HCT116 (cell line): ENCODE results near the gene PNPLA6. TPM values are rescaled to one million over a fixed set of nuclear protein-coding genes. Genes with fewer than 3 reads are reported as not detected.

ENCODE experiments used
- ATAC-seq: fragments of 200-7000 bp; cut with Tn5 transposase; 2 replicates; pipeline ENCODE4 v1.9.1; 2020; ENCODE audit warnings: mild to moderate bottlenecking, moderate library complexity
- BruUV-seq: library from RNA; stranded (reverse); fragments of 400-500 nt; replicated peaks from 2 replicates; lab custom pipeline; 2021; lab: Mats Ljungman, UMichigan
- CTCF ChIA-PET: fragments of 300-600 bp; sonication (Branson Sonifier 250); formaldehyde crosslinking; loops from one replicate; lab custom pipeline; 2021; ENCODE audit warnings: antibody characterized with exemption; lab: Charles Lee
- POLR2A ChIA-PET: fragments of 300-600, 350-600 bp; sonication (Branson Sonifier 250); formaldehyde crosslinking; loops from one replicate; lab custom pipeline; 2021; ENCODE audit warnings: antibody characterized with exemption; lab: Charles Lee
- RAD21 ChIA-PET, 2 experiments: fragments of 300-600 bp; sonication (Branson Sonifier 250); formaldehyde crosslinking; loops; one replicate each; lab custom pipeline; 2023; ENCODE audit warnings: low total read pairs in 2 of 2; ENCODE audit not compliant: uncharacterized antibody in 2 of 2, unreplicated experiment in 2 of 2, low non-redundant PET in 1 of 2; lab: Charles Lee
- DNase-seq: peaks from one replicate; pipeline ENCODE4 v3.0.0-alpha.2; 2010; ENCODE audit warnings: low read depth, low spot score
- H2AFZ ChIP-seq: fragments of 200-600 bp; shearing (Covaris generic), sonication (generic); 2 replicates; pipeline ENCODE4 v1.6.1; 2017; ENCODE audit warnings: low read depth, mixed run types, mixed read lengths, antibody characterized with exemption, low read length; ENCODE audit not compliant: poor library complexity, severe bottlenecking
- H3K27ac ChIP-seq: 2 replicates; pipeline ENCODE4 v1.5.1; 2012; ENCODE audit warnings: low read depth, low read length
- H3K27me3 ChIP-seq: fragments of 200-600 bp; sonication (generic); 2 replicates; pipeline ENCODE4 v1.6.1; 2016; ENCODE audit warnings: mixed run types, low read length, mixed read lengths; ENCODE audit not compliant: insufficient read depth
- H3K36me3 ChIP-seq, 2 experiments: fragments of 200-500 bp in 1 of 2; fragments of 200-600 bp in 1 of 2; sonication (Bioruptor generic) in 1 of 2; sonication (generic) in 1 of 2; 2 replicates each; pipeline versions ENCODE4 v1.5.1 to v1.6.1; 2014 to 2016; ENCODE audit warnings: low read length in 2 of 2, inconsistent platforms in 1 of 2, mixed read lengths in 1 of 2, mixed run types in 1 of 2; ENCODE audit not compliant: insufficient read depth in 2 of 2, control insufficient read depth in 1 of 2
- H3K4me1 ChIP-seq, 2 experiments: fragments of 200-600 bp in 1 of 2; sonication (generic) in 1 of 2; 2 replicates each; pipeline versions ENCODE4 v1.5.1 to v1.6.1; 2012 to 2017; ENCODE audit warnings: low read length in 2 of 2, inconsistent platforms in 1 of 2, mild to moderate bottlenecking in 1 of 2, mixed read lengths in 1 of 2, mixed run types in 1 of 2, moderate library complexity in 1 of 2; ENCODE audit not compliant: insufficient read depth in 2 of 2, control insufficient read depth in 1 of 2
- H3K4me2 ChIP-seq: fragments of 200-600 bp; sonication (generic); 2 replicates; pipeline ENCODE4 v1.6.1; 2017; ENCODE audit warnings: mixed run types, low read length, mixed read lengths
- H3K4me3 ChIP-seq, 2 experiments: fragments of 200-600 bp in 1 of 2; sonication (generic) in 1 of 2; replicated peaks in 1 of 2; 2 replicates each; pipeline ENCODE4 v1.5.1; 2011 to 2016; ENCODE audit warnings: low read length in 2 of 2, control low read depth in 1 of 2, low read depth in 1 of 2, mild to moderate bottlenecking in 1 of 2, mixed read lengths in 1 of 2, mixed run types in 1 of 2
- H3K79me2 ChIP-seq: fragments of 200-600 bp; sonication (generic); 2 replicates; pipeline ENCODE4 v1.6.1; 2017; ENCODE audit warnings: mild to moderate bottlenecking, mixed run types, low read length, moderate library complexity, mixed read lengths; ENCODE audit not compliant: insufficient read depth
- H3K9ac ChIP-seq: fragments of 200-600 bp; sonication (generic); 2 replicates; pipeline ENCODE4 v1.6.1; 2016; ENCODE audit warnings: low read length, mixed read lengths
- H3K9me2 ChIP-seq: fragments of 200-600 bp; sonication (generic), shearing (Covaris generic); 2 replicates; pipeline ENCODE4 v1.6.1; 2017; ENCODE audit warnings: mixed run types, mild to moderate bottlenecking, moderate library complexity; ENCODE audit not compliant: insufficient read depth
- H3K9me3 ChIP-seq, 2 experiments: fragments of 200-500 bp in 1 of 2; fragments of 200-600 bp in 1 of 2; sonication (Bioruptor generic) in 1 of 2; sonication (generic) in 1 of 2; 2 replicates each; pipeline ENCODE4 v1.6.1; 2014 to 2017; ENCODE audit warnings: low read length in 2 of 2, mixed read lengths in 2 of 2, inconsistent platforms in 1 of 2, low read depth in 1 of 2, mild to moderate bottlenecking in 1 of 2, mixed run types in 1 of 2, moderate library complexity in 1 of 2; ENCODE audit not compliant: control insufficient read depth in 1 of 2, insufficient read depth in 1 of 2
- H4K20me1 ChIP-seq: fragments of 200-600 bp; sonication (generic), shearing (Covaris generic); 2 replicates; pipeline ENCODE4 v1.6.1; 2017; ENCODE audit warnings: mixed run types, mild to moderate bottlenecking, moderate library complexity; ENCODE audit not compliant: insufficient read depth
- CBX3 ChIP-seq: IDR thresholded peaks from 2 replicates; pipeline ENCODE4 v1.6.1; 2012; ENCODE audit warnings: low read depth
- CEBPB ChIP-seq: IDR thresholded peaks from 2 replicates; pipeline ENCODE4 v1.6.1; 2012; ENCODE audit warnings: low read depth
- EGR1 ChIP-seq: IDR thresholded peaks from 2 replicates; pipeline ENCODE4 v1.6.1; 2012; ENCODE audit warnings: low read depth
- EZH2 ChIP-seq: fragments of 200-600 bp; sonication (generic); IDR thresholded peaks from 2 replicates; pipeline ENCODE4 v1.6.1; 2017; ENCODE audit warnings: antibody characterized with exemption, mixed run types
- EZH2phosphoT487 ChIP-seq: fragments of 200-600 bp; IDR thresholded peaks from 2 replicates; pipeline ENCODE4 v1.6.1; 2018; ENCODE audit warnings: antibody characterized with exemption, borderline replicate concordance
- FOSL1 ChIP-seq: IDR thresholded peaks from 2 replicates; pipeline ENCODE4 v1.6.1; 2012; ENCODE audit warnings: low read depth
- JUND ChIP-seq: IDR thresholded peaks from 2 replicates; pipeline ENCODE4 v1.6.1; 2012
- POLR2A ChIP-seq: IDR thresholded peaks from 2 replicates; pipeline ENCODE4 v1.7.0; 2011; ENCODE audit warnings: borderline replicate concordance; ENCODE audit not compliant: insufficient read depth, insufficient read length; ENCODE audit errors: extremely low read depth
- POLR2AphosphoS5 ChIP-seq: IDR thresholded peaks from 2 replicates; pipeline ENCODE4 v1.6.1; 2011; ENCODE audit warnings: mild to moderate bottlenecking, low read depth, low read length, moderate library complexity
- SIN3A ChIP-seq: IDR thresholded peaks from 2 replicates; pipeline ENCODE4 v1.6.1; 2012; ENCODE audit warnings: low read depth
- SP1 ChIP-seq: IDR thresholded peaks from 2 replicates; pipeline ENCODE4 v1.6.1; 2012; ENCODE audit warnings: low read depth
- SRF ChIP-seq: IDR thresholded peaks from 2 replicates; pipeline ENCODE4 v1.6.1; 2012; ENCODE audit warnings: low read depth
- TCF7L2 ChIP-seq: IDR thresholded peaks from 2 replicates; pipeline ENCODE4 v1.7.0; 2011; ENCODE audit warnings: borderline replicate concordance, inconsistent platforms; ENCODE audit not compliant: insufficient read depth, insufficient read length; ENCODE audit errors: extremely low read depth
- YY1 ChIP-seq: IDR thresholded peaks from 2 replicates; pipeline ENCODE4 v1.6.1; 2011; ENCODE audit warnings: low read length, low read depth, moderate library complexity, mild to moderate bottlenecking; ENCODE audit not compliant: insufficient replicate concordance; ENCODE audit errors: extremely low read depth
- ZNF274 ChIP-seq: fragments of 200-500 bp; sonication (Bioruptor generic); IDR thresholded peaks from 2 replicates; pipeline ENCODE4 v1.6.1; 2014; ENCODE audit warnings: mild to moderate bottlenecking, low read depth, low read length, inconsistent platforms
- intact Hi-C: fragments of 100-400 bp; cut with micrococcal nuclease; formaldehyde crosslinking; loops from 2 replicates; pipeline ENCODE4 v1.10.0; 2022
- total RNA-seq: library from RNA; stranded (reverse); gene quantifications from one replicate; pipeline ENCODE4 v1.2.1, GENCODE V29; 2021; ENCODE audit not compliant: unreplicated experiment
- TF ChIP-seq, protein P1 (sequence below): IDR thresholded peaks from 2 replicates; pipeline ENCODE4 v1.6.1; 2012
- TF ChIP-seq, protein P2 (sequence below): IDR thresholded peaks from 2 replicates; pipeline ENCODE4 v1.6.1; 2012; ENCODE audit warnings: low read depth
- TF ChIP-seq, protein P3 (sequence below), 3 experiments: fragments of 200-600 bp in 1 of 3; sonication (generic) in 1 of 3; IDR thresholded peaks in 2 of 3; conservative IDR thresholded peaks in 1 of 3; 2 replicates each; pipeline ENCODE4 v1.5.1; 2012 to 2017; ENCODE audit warnings: low read depth in 2 of 3, low read length in 2 of 3, antibody characterized with exemption in 1 of 3, borderline replicate concordance in 1 of 3, control low read depth in 1 of 3, mild to moderate bottlenecking in 1 of 3, mixed read lengths in 1 of 3, mixed run types in 1 of 3, moderate library complexity in 1 of 3; ENCODE audit not compliant: insufficient read depth in 1 of 3
- TF ChIP-seq, protein P4 (sequence below): IDR thresholded peaks from 2 replicates; pipeline ENCODE4 v1.6.1; 2011; ENCODE audit warnings: mild to moderate bottlenecking, low read length, moderate library complexity; ENCODE audit not compliant: insufficient replicate concordance; ENCODE audit errors: extremely low read depth

PNPLA6 gene
- total RNA-seq, 1 experiment from 2014 or later: 159 TPM

DNA sequence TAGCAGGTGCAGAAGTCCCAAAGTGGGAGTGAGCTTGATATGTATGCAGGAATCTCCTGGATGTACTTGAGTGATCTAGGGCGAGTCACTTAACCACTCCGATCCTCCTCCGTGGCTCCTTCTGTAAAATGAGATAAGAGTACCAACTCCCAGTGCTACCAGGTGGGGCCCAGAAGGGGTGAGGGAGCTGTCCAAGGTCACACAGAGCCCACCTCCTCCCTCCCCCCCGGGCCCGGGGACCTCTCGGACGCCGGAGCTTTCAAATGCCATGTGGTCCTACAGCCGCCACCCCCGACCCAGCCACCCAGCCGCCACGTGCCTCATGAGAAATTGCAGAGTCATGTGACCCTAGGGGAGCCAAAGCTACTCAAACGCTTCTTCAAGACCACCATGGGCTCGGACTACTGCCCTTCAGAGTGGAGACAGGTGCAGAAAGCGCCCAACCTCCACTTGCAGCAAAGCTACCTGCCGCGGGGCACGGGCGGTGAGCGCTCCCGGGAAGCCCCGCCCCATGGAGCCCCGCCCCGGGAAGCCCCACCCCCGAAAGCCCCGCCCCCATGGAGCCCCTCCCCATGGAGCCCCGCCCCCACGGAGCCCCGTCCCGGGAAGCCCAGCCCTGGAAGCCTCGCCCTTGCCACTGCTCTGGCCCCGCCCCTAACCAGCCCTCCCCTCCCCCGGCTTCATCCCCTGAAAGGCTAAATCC lies 29.7 kb upstream of the PNPLA6 start:
- ATAC-seq (peak; percentile 46), DNase-seq (no peak)
- no peaks in the 10 kb centered on the region for H3K79me2 ChIP-seq
- no peaks in the 10 kb centered on the region for H4K20me1 ChIP-seq
- no peaks in the 10 kb centered on the region for H3K36me3 ChIP-seq
- no peak for TF ChIP-seq EZH2
- no peak for TF ChIP-seq EZH2phosphoT487
- TF ChIP-seq YY1: no peak
- no peak for TF ChIP-seq SIN3A
- TF ChIP-seq, protein P1, sequence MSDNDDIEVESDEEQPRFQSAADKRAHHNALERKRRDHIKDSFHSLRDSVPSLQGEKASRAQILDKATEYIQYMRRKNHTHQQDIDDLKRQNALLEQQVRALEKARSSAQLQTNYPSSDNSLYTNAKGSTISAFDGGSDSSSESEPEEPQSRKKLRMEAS: peak; percentile 91
- no peak for TF ChIP-seq JUND
- TF ChIP-seq POLR2A: peak; percentile 31
- peak; percentile 75 for TF ChIP-seq POLR2AphosphoS5
- TF ChIP-seq, protein P2, sequence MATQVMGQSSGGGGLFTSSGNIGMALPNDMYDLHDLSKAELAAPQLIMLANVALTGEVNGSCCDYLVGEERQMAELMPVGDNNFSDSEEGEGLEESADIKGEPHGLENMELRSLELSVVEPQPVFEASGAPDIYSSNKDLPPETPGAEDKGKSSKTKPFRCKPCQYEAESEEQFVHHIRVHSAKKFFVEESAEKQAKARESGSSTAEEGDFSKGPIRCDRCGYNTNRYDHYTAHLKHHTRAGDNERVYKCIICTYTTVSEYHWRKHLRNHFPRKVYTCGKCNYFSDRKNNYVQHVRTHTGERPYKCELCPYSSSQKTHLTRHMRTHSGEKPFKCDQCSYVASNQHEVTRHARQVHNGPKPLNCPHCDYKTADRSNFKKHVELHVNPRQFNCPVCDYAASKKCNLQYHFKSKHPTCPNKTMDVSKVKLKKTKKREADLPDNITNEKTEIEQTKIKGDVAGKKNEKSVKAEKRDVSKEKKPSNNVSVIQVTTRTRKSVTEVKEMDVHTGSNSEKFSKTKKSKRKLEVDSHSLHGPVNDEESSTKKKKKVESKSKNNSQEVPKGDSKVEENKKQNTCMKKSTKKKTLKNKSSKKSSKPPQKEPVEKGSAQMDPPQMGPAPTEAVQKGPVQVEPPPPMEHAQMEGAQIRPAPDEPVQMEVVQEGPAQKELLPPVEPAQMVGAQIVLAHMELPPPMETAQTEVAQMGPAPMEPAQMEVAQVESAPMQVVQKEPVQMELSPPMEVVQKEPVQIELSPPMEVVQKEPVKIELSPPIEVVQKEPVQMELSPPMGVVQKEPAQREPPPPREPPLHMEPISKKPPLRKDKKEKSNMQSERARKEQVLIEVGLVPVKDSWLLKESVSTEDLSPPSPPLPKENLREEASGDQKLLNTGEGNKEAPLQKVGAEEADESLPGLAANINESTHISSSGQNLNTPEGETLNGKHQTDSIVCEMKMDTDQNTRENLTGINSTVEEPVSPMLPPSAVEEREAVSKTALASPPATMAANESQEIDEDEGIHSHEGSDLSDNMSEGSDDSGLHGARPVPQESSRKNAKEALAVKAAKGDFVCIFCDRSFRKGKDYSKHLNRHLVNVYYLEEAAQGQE: no peak
- no peak for TF ChIP-seq SRF
- no peak for TF ChIP-seq EGR1
- no peak for TF ChIP-seq TCF7L2
- TF ChIP-seq, protein P3, sequence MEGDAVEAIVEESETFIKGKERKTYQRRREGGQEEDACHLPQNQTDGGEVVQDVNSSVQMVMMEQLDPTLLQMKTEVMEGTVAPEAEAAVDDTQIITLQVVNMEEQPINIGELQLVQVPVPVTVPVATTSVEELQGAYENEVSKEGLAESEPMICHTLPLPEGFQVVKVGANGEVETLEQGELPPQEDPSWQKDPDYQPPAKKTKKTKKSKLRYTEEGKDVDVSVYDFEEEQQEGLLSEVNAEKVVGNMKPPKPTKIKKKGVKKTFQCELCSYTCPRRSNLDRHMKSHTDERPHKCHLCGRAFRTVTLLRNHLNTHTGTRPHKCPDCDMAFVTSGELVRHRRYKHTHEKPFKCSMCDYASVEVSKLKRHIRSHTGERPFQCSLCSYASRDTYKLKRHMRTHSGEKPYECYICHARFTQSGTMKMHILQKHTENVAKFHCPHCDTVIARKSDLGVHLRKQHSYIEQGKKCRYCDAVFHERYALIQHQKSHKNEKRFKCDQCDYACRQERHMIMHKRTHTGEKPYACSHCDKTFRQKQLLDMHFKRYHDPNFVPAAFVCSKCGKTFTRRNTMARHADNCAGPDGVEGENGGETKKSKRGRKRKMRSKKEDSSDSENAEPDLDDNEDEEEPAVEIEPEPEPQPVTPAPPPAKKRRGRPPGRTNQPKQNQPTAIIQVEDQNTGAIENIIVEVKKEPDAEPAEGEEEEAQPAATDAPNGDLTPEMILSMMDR (IDR thresholded peaks at IDR 0.05 in 2 of 3, conservative IDR thresholded peaks at IDR 0.05 in 1 of 3; ENCODE audit: borderline replicate concordance in 1 of 3, insufficient read depth in 1 of 3, low read depth in 2 of 3, low read length in 2 of 3): no peak
- TF ChIP-seq FOSL1: no peak
- TF ChIP-seq CBX3: no peak
- TF ChIP-seq CEBPB: no peak
- no peak for TF ChIP-seq ZNF274
- TF ChIP-seq, protein P4, sequence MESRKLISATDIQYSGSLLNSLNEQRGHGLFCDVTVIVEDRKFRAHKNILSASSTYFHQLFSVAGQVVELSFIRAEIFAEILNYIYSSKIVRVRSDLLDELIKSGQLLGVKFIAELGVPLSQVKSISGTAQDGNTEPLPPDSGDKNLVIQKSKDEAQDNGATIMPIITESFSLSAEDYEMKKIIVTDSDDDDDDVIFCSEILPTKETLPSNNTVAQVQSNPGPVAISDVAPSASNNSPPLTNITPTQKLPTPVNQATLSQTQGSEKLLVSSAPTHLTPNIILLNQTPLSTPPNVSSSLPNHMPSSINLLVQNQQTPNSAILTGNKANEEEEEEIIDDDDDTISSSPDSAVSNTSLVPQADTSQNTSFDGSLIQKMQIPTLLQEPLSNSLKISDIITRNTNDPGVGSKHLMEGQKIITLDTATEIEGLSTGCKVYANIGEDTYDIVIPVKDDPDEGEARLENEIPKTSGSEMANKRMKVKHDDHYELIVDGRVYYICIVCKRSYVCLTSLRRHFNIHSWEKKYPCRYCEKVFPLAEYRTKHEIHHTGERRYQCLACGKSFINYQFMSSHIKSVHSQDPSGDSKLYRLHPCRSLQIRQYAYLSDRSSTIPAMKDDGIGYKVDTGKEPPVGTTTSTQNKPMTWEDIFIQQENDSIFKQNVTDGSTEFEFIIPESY: no peak
- peak; percentile 15; the same call in 1 of the 2 replicates for TF ChIP-seq SP1
- intact Hi-C loops: loop anchor here (2.0 kb wide), 1 partner anchor 29 kb away; the partner anchor contains the start of gene PNPLA6
- H3K27ac ChIP-seq: peak overlapping the region; percentile 62
- H3K9ac ChIP-seq: peak overlapping the region; percentile 68
- H3K9me3 ChIP-seq: no peaks in the 10 kb centered on the region
- CTCF ChIA-PET: interaction anchor here (0.7 to 1.9 kb wide), 5 partner anchors 9 to 364 kb away, joined by 3 to 10 read pairs (median 4); partner anchors contain the start of gene TRAPPC5
- peak overlapping the region; percentile 91 for H3K4me2 ChIP-seq
- H3K9me2 ChIP-seq: no peaks in the 10 kb centered on the region
- peak overlapping the region; percentile 55 to 63 for H3K4me3 ChIP-seq
- POLR2A ChIA-PET: interaction anchor here (0.6 to 2.1 kb wide), 4 partner anchors 10 to 100 kb away, joined by 3 to 9 read pairs (median 6); partner anchors contain the start of genes MCOLN1 and ZNF358
- TSS peak; percentile 97 for BruUV-seq
- no peaks in the 10 kb centered on the region for H3K27me3 ChIP-seq
- peak overlapping the region; percentile 62 for H2AFZ ChIP-seq
- RAD21 ChIA-PET: interaction anchor here in 1 of 2 experiments (0.5 kb wide), 1 partner anchor 273 kb away, joined by 3 read pairs; no protein-coding TSS in a partner anchor
- H3K4me1 ChIP-seq: peaks cover 26 to 44% of the 10 kb centered on the region in 2 experiments
